ENCODE data around the gene SUSD3. TPM values are rescaled to one million over a fixed set of nuclear protein-coding genes. Genes with fewer than 3 reads are reported as not detected.

Gene SUSD3
- total and polyA plus RNA-seq, 3 experiments from 2014 or later: 11.3 to 103 (median 12.3) TPM

Other genes with a start within 250 kb of the SUSD3 start
- 1 to 10 TPM; 8.8 to 9.0 TPM for gene ZNF484, start 180.7 kb upstream of the SUSD3 start, total RNA-seq
- 4.0 TPM for gene ZNF484, start 180.7 kb upstream of the SUSD3 start, polyA plus RNA-seq
- 10 to 100 TPM; 54.6 to 56.5 TPM for gene FGD3, start 111.2 kb upstream of the SUSD3 start, total RNA-seq
- gene FGD3, start 111.2 kb upstream of the SUSD3 start, polyA plus RNA-seq: 134 TPM
- gene CARD19, start 37.5 kb downstream of the SUSD3 start, total RNA-seq: 10 to 100 TPM; 43.2 to 43.6 TPM
- gene CARD19, start 37.5 kb downstream of the SUSD3 start, polyA plus RNA-seq: 66.4 TPM
- gene NINJ1, start 75.5 kb downstream of the SUSD3 start, total RNA-seq: 10 to 100 TPM; 59.9 to 62.9 TPM
- 103 TPM for gene NINJ1, start 75.5 kb downstream of the SUSD3 start, polyA plus RNA-seq
- gene WNK2, start 125.4 kb downstream of the SUSD3 start, total RNA-seq: under 1 TPM; 0.20 to 0.55 TPM
- not detected for gene WNK2, start 125.4 kb downstream of the SUSD3 start, polyA plus RNA-seq

Data from CD8-positive, alpha-beta memory T cell (primary cell).